HG03095 (cell line): ENCODE data around the gene MEG3.

Experiments
- ATAC-seq: cut with Tn5 transposase; IDR thresholded peaks from one replicate; pipeline ENCODE4 v1.9.1; 2021; ENCODE audit warnings: moderate library complexity; ENCODE audit not compliant: unreplicated experiment

The MEG3 gene

GRCh38 chr14:100864206-100864605, 38.3 kb downstream of the MEG3 start:
- ATAC-seq = no peak

GRCh38 chr14:100864960-100865681, 39.2 kb downstream of the MEG3 start:
- ATAC-seq = no peak

GRCh38 chr14:100865682-100866591, 40.0 kb downstream of the MEG3 start:
- no peak for ATAC-seq

GRCh38 chr14:100866666-100867630, 41.0 kb downstream of the MEG3 start:
- ATAC-seq = no peak

- ATAC-seq = no peak
These were observed 41.9 kb downstream of the MEG3 start for GRCh38 chr14:100867631-100868315.

- ATAC-seq = no peak
These were observed 42.9 kb downstream of the MEG3 start for GRCh38 chr14:100868621-100869370.

GRCh38 chr14:100871234-100872186, 45.6 kb downstream of the MEG3 start:
- no peak for ATAC-seq

- ATAC-seq = no peak
These were observed 46.6 kb downstream of the MEG3 start for GRCh38 chr14:100872259-100873095.

- ATAC-seq = no peak
These were observed 47.2 kb downstream of the MEG3 start for GRCh38 chr14:100873096-100873482.

GRCh38 chr14:100874051-100874410, 48.1 kb downstream of the MEG3 start:
- ATAC-seq = no peak

GRCh38 chr14:100874411-100875091, 48.6 kb downstream of the MEG3 start:
- no peak for ATAC-seq

- no peak for ATAC-seq
These were observed 49.2 kb downstream of the MEG3 start for GRCh38 chr14:100875126-100875525.

- ATAC-seq = no peak
These were observed 50.1 kb downstream of the MEG3 start for GRCh38 chr14:100875861-100876590.

- no peak for ATAC-seq
These were observed 52.6 kb downstream of the MEG3 start for GRCh38 chr14:100878271-100879146.

- ATAC-seq = no peak
These were observed 53.3 kb downstream of the MEG3 start for GRCh38 chr14:100879194-100879593.

- ATAC-seq = no peak
These were observed 53.9 kb downstream of the MEG3 start for GRCh38 chr14:100879782-100880181.
